OCI-LY7 (cell line): ENCODE measurements around the gene ALOX5. TPM values are rescaled to one million over a fixed set of nuclear protein-coding genes. Genes with fewer than 3 reads are reported as not detected.

ENCODE experiments used
- BruUV-seq: library from RNA; stranded (reverse); fragments of 400-500 nt; replicated peaks from 2 replicates; lab custom pipeline; 2021; lab: Mats Ljungman, UMichigan
- CTCF ChIA-PET: fragments of 300-600 bp; sonication (Branson Sonifier 250); formaldehyde crosslinking; loops from one replicate; lab custom pipeline; 2022; ENCODE audit warnings: antibody characterized with exemption; ENCODE audit not compliant: unreplicated experiment; lab: Charles Lee
- POLR2A ChIA-PET: fragments of 300-600 bp; sonication (Branson Sonifier 250); formaldehyde crosslinking; loops from one replicate; lab custom pipeline; 2022; ENCODE audit warnings: antibody characterized with exemption; lab: Charles Lee
- DNase-seq: peaks from one replicate; pipeline ENCODE4 v3.0.0-alpha.2; 2015; ENCODE audit warnings: low spot score
- H2AFZ ChIP-seq: fragments of 200-600 bp; sonication (generic), shearing (Covaris generic); 2 replicates; pipeline ENCODE4 v1.6.1; 2014; ENCODE audit warnings: mild to moderate bottlenecking, antibody characterized with exemption, low read length, moderate library complexity
- H3K27ac ChIP-seq: fragments of 200-600 bp; sonication (generic); 2 replicates; pipeline ENCODE4 v1.5.1; 2014; ENCODE audit warnings: mixed run types, low read depth, mild to moderate bottlenecking, moderate library complexity, low read length, inconsistent platforms; ENCODE audit not compliant: poor library complexity, severe bottlenecking
- H3K36me3 ChIP-seq: fragments of 200-600 bp; sonication (generic); 2 replicates; pipeline ENCODE4 v1.6.1; 2014; ENCODE audit warnings: mild to moderate bottlenecking, antibody characterized with exemption, low read length, moderate library complexity, mixed read lengths; ENCODE audit not compliant: insufficient read depth
- H3K4me1 ChIP-seq: fragments of 200-600 bp; sonication (generic); 2 replicates; pipeline ENCODE4 v1.5.1; 2014; ENCODE audit warnings: mild to moderate bottlenecking, low read length; ENCODE audit not compliant: insufficient read depth, poor library complexity, severe bottlenecking
- H3K4me2 ChIP-seq: fragments of 200-600 bp; sonication (generic); 2 replicates; pipeline ENCODE4 v1.6.1; 2014; ENCODE audit warnings: mild to moderate bottlenecking, low read length
- H3K4me3 ChIP-seq: fragments of 200-600 bp; sonication (generic); 2 replicates; pipeline ENCODE4 v1.5.1; 2014; ENCODE audit warnings: mild to moderate bottlenecking, low read depth, low read length; ENCODE audit not compliant: poor library complexity, severe bottlenecking
- H3K79me2 ChIP-seq: fragments of 200-600 bp; sonication (generic); 2 replicates; pipeline ENCODE4 v1.6.1; 2016; ENCODE audit warnings: low read depth, mild to moderate bottlenecking, low read length, moderate library complexity, mixed read lengths; ENCODE audit not compliant: insufficient read depth
- H3K9me2 ChIP-seq: fragments of 200-600 bp; sonication (generic); 2 replicates; pipeline ENCODE4 v1.6.1; 2016; ENCODE audit warnings: mild to moderate bottlenecking, low read length, mixed read lengths; ENCODE audit not compliant: insufficient read depth
- H3K9me3 ChIP-seq: fragments of 200-600 bp; sonication (generic); 2 replicates; pipeline ENCODE4 v1.6.1; 2014; ENCODE audit warnings: mild to moderate bottlenecking, mixed run types, low read length, mixed read lengths
- H4K20me1 ChIP-seq: fragments of 200-600 bp; sonication (generic); 2 replicates; pipeline ENCODE4 v1.6.1; 2014; ENCODE audit warnings: mild to moderate bottlenecking, antibody characterized with exemption, low read length, moderate library complexity, mixed read lengths; ENCODE audit not compliant: insufficient read depth
- EZH2phosphoT487 ChIP-seq: fragments of 200-600 bp; sonication (generic); IDR thresholded peaks from 2 replicates; pipeline ENCODE4 v1.6.1; 2018; ENCODE audit warnings: low read depth, borderline replicate concordance, mild to moderate bottlenecking, mixed run types, antibody characterized with exemption, low read length, moderate library complexity, mixed read lengths
- intact Hi-C: fragments of 100-400 bp; cut with micrococcal nuclease; formaldehyde crosslinking; loops from one replicate; pipeline ENCODE4 v1.10.0; 2022; ENCODE audit not compliant: unreplicated experiment
- total RNA-seq, 2 experiments: library from RNA; depleted of rRNA in 1 of 2; stranded (reverse); fragments of >200 nt in 1 of 2; shearing (Covaris generic) in 1 of 2; gene quantifications; 2 replicates each; pipeline ENCODE4 v1.2.3, GENCODE V29; 2014 to 2022
- TF ChIP-seq, protein P1 (sequence below): fragments of 200-600 bp; sonication (generic); conservative IDR thresholded peaks from 2 replicates; pipeline ENCODE4 v1.5.1; 2014; ENCODE audit warnings: mild to moderate bottlenecking, antibody characterized with exemption, low read length, moderate library complexity, mixed read lengths

ALOX5 gene
- total RNA-seq, 2 experiments from 2014 or later, result 139 to 164 TPM

DNA sequence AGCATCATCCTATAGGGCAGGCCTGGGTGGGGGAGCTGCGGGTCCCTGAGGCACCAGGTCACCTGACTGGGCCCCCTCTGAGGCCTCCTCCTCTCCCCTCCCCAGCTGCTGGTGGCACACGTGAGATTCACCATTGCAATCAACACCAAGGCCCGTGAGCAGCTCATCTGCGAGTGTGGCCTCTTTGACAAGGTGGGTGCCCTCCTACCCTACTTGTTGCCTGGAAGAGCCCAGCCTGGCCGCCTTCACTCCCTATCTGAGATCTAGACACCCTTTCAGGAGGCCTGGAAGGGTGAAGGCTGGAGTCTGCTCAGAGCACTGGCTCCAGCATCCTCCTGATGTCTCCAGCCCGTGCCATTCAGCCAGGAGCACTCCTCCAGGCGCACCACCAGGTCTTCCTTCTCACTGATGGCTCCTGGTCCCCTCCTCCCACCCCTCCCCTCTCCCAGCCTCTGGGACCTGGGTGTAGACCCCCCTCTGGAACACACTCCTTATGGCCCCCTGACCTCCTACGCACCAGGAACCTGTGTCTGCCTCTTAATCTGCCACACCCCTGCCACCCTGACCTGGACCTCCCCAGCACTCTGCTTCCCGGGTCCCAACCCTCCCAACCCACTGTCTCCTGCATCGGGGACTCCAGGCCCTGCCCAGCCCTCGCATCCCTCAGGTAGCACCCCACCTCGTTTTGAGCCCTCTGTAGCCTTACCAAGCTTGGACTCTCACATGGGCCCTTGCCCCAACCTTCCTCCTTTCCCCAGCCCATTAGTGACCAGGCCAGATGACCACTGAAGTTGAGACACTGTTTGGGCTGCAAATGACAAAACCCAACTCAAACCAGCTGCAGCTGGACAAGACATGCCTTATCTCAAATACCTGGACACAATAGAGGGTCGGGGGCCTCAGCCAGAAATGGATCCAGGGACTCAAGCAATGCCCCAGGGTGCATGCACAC, 67.5 kb downstream of the ALOX5 start:
- BruUV-seq, result no TSS peak
- Histone ChIP-seq H3K4me2 (no peak overlapping the region), H3K4me1 (peaks cover 10% of the 10 kb centered on the region), H2AFZ (no peak overlapping the region), H3K4me3 (no peak overlapping the region), H3K79me2 (no peaks in the 10 kb centered on the region), H3K9me2 (no peaks in the 10 kb centered on the region), H3K36me3 (peaks cover 82% of the 10 kb centered on the region), H4K20me1 (no peaks in the 10 kb centered on the region), H3K27ac (no peak overlapping the region), H3K9me3 (peaks cover 1% of the 10 kb centered on the region; the same call in 1 of the 2 replicates)
- DNase-seq, result no peak
- TF ChIP-seq EZH2phosphoT487, result no peak
- TF ChIP-seq, protein P1, sequence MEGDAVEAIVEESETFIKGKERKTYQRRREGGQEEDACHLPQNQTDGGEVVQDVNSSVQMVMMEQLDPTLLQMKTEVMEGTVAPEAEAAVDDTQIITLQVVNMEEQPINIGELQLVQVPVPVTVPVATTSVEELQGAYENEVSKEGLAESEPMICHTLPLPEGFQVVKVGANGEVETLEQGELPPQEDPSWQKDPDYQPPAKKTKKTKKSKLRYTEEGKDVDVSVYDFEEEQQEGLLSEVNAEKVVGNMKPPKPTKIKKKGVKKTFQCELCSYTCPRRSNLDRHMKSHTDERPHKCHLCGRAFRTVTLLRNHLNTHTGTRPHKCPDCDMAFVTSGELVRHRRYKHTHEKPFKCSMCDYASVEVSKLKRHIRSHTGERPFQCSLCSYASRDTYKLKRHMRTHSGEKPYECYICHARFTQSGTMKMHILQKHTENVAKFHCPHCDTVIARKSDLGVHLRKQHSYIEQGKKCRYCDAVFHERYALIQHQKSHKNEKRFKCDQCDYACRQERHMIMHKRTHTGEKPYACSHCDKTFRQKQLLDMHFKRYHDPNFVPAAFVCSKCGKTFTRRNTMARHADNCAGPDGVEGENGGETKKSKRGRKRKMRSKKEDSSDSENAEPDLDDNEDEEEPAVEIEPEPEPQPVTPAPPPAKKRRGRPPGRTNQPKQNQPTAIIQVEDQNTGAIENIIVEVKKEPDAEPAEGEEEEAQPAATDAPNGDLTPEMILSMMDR, result no peak
- CTCF ChIA-PET, result interaction anchor here (0.6 kb wide), 1 partner anchor 9 kb away, joined by 3 read pairs; no protein-coding TSS in a partner anchor
- POLR2A ChIA-PET, result interaction anchor here (2.0 kb wide), 1 partner anchor 20 kb away, joined by 4 read pairs; no protein-coding TSS in a partner anchor
- intact Hi-C loops, result no loop called here

DNA sequence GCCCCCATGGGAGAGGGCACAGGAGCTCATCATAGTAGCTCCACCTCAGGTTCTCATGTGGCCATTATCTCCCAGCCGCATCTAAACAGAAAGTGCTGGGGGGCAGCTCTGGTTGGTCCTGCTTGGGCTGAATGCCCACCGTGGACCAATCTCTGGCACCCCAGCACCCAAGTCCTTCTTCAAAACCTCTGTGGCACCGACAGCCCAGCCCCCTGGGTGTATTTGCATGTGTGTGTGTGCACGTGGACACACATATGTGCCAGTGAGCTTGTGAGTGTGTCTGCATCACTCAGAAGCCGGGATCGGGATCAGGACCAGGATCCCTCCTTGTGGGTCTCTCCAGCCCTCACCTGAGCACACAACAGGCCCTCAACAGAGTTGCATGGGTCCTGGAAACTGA, 68.2 kb downstream of the ALOX5 start:
- H3K79me2 ChIP-seq, result no peaks in the 10 kb centered on the region
- DNase-seq, result no peak
- H3K9me3 ChIP-seq, result no peaks in the 10 kb centered on the region
- no peaks in the 10 kb centered on the region for H3K9me2 ChIP-seq
- H4K20me1 ChIP-seq, result no peaks in the 10 kb centered on the region
- BruUV-seq, result no TSS peak
- intact Hi-C loops, result no loop called here
- ChIA-PET POLR2A (interaction anchor here (2.0 kb wide), 1 partner anchor 19 kb away, joined by 4 read pairs; no protein-coding TSS in a partner anchor), CTCF (no interaction called here)
- no peak overlapping the region for H3K4me3 ChIP-seq
- H3K27ac ChIP-seq, result no peak overlapping the region
- peaks cover 5% of the 10 kb centered on the region for H3K4me1 ChIP-seq
- H3K36me3 ChIP-seq, result peaks cover 80% of the 10 kb centered on the region
- TF ChIP-seq, protein P1, result no peak
- TF ChIP-seq EZH2phosphoT487, result no peak
- no peak overlapping the region for H2AFZ ChIP-seq
- H3K4me2 ChIP-seq, result no peak overlapping the region
